ENCODE measurements around the gene SLC7A5.

GRCh38 chr16:87817910-87818309 is 51.4 kb downstream of the SLC7A5 start:
- TF ChIP-seq CTCF (conservative IDR thresholded peaks at IDR 0.05; ENCODE audit: low read length) = no peak
- TF ChIP-seq EZH2phosphoT487 (IDR thresholded peaks at IDR 0.05; ENCODE audit: borderline replicate concordance, low read depth, low read length) = no peak
